Neural progenitor cell (in vitro differentiated cells): ENCODE data around the gene POU2AF1. TPM values are rescaled to one million over a fixed set of nuclear protein-coding genes. Genes with fewer than 3 reads are reported as not detected.
A peak's percentile ranks its signal among the peaks of the same experiment; 100 is the strongest.

Source experiments
- DNase-seq: peaks from one replicate; pipeline ENCODE4 v3.0.0-alpha.2; 2016; ENCODE audit warnings: low spot score
- H2AFZ ChIP-seq: fragments of 200-600 bp; sonication (generic); replicated peaks from 2 replicates; pipeline ENCODE4 v1.6.1; 2016; ENCODE audit warnings: antibody characterized with exemption
- H3F3A ChIP-seq: fragments of 200-600 bp; sonication (generic); 2 replicates; pipeline ENCODE4 v1.6.1; 2016; ENCODE audit warnings: antibody characterized with exemption, low read depth
- H3K27ac ChIP-seq: fragments of 200-600 bp; sonication (generic); 2 replicates; pipeline ENCODE4 v1.5.1; 2016; ENCODE audit warnings: mild to moderate bottlenecking
- H3K27me3 ChIP-seq: fragments of 200-600 bp; sonication (generic); 2 replicates; pipeline ENCODE4 v1.6.1; 2016; ENCODE audit warnings: mild to moderate bottlenecking, moderate library complexity
- H3K36me3 ChIP-seq: fragments of 200-600 bp; sonication (generic); 2 replicates; pipeline ENCODE4 v1.5.1; 2016
- H3K4me1 ChIP-seq: fragments of 200-600 bp; sonication (generic); 2 replicates; pipeline ENCODE4 v1.6.1; 2016; ENCODE audit warnings: mixed run types
- H3K4me2 ChIP-seq: fragments of 200-600 bp; sonication (generic); 2 replicates; pipeline ENCODE4 v1.6.1; 2016
- H3K4me3 ChIP-seq: fragments of 200-600 bp; sonication (generic); 2 replicates; pipeline ENCODE4 v1.5.1; 2016
- H3K79me2 ChIP-seq: fragments of 200-600 bp; sonication (generic); 2 replicates; pipeline ENCODE4 v1.6.1; 2016; ENCODE audit warnings: low read depth
- H3K9ac ChIP-seq: fragments of 200-600 bp; sonication (generic); 2 replicates; pipeline ENCODE4 v1.6.1; 2016
- H3K9me3 ChIP-seq: fragments of 200-600 bp; sonication (generic); 2 replicates; pipeline ENCODE4 v1.5.1; 2016; ENCODE audit warnings: low read depth
- H4K20me1 ChIP-seq: fragments of 200-600 bp; sonication (generic); 2 replicates; pipeline ENCODE4 v1.6.1; 2016; ENCODE audit warnings: low read depth
- H3K27ac Mint-ChIP-seq: 3 replicates; pipeline ENCODE4 v1.8.0; 2021; ENCODE audit warnings: mixed read lengths
- H3K27me3 Mint-ChIP-seq: 2 replicates; pipeline ENCODE4 v1.8.0; 2022; ENCODE audit warnings: low read depth, mild to moderate bottlenecking, inconsistent platforms, moderate library complexity, mixed read lengths; ENCODE audit not compliant: insufficient read depth
- H3K36me3 Mint-ChIP-seq: 3 replicates; pipeline ENCODE4 v1.8.0; 2021; ENCODE audit warnings: mixed read lengths
- H3K4me1 Mint-ChIP-seq: 3 replicates; pipeline ENCODE4 v1.8.0; 2021; ENCODE audit warnings: mixed read lengths
- H3K4me3 Mint-ChIP-seq: 3 replicates; pipeline ENCODE4 v1.8.0; 2021; ENCODE audit warnings: mild to moderate bottlenecking, moderate library complexity, mixed read lengths
- H3K9me3 Mint-ChIP-seq: 3 replicates; pipeline ENCODE4 v1.8.0; 2020; ENCODE audit warnings: mixed read lengths
- CTCF ChIP-seq: fragments of 200-600 bp; sonication (generic); IDR thresholded peaks from 2 replicates; pipeline ENCODE4 v1.5.1; 2017; ENCODE audit warnings: antibody characterized with exemption, mild to moderate bottlenecking
- EZH2 ChIP-seq: fragments of 200-600 bp; sonication (generic); IDR thresholded peaks from 2 replicates; pipeline ENCODE4 v1.6.1; 2017; ENCODE audit warnings: antibody characterized with exemption, mild to moderate bottlenecking, moderate library complexity
- EZH2phosphoT487 ChIP-seq: fragments of 200-600 bp; sonication (generic); IDR thresholded peaks from 2 replicates; pipeline ENCODE4 v1.6.1; 2017; ENCODE audit warnings: antibody characterized with exemption
- total RNA-seq: library from RNA; depleted of rRNA; stranded (reverse); fragments of >200 nt; gene quantifications from 2 replicates; pipeline ENCODE4 v1.2.3, GENCODE V29; 2015; ENCODE audit warnings: low replicate concordance

The POU2AF1 gene
- total RNA-seq, 1 donor from 2014 or later = not detected

- H3K4me1 Mint-ChIP-seq = peaks cover 37% of the 10 kb centered on the region
- H3K9me3 Mint-ChIP-seq = peaks cover 3% of the 10 kb centered on the region
- H3K4me3 Mint-ChIP-seq = no peak overlapping the region
- no peak for DNase-seq
- no peaks in the 10 kb centered on the region for H3F3A ChIP-seq
- H3K27me3 Mint-ChIP-seq = peaks cover 19% of the 10 kb centered on the region
- no peak overlapping the region for H3K9ac ChIP-seq
- H3K4me1 ChIP-seq = no peaks in the 10 kb centered on the region
- H3K4me2 ChIP-seq = no peak overlapping the region
- H3K27ac ChIP-seq = no peak overlapping the region
- no peak overlapping the region for H3K27ac Mint-ChIP-seq
- H4K20me1 ChIP-seq = no peaks in the 10 kb centered on the region
- no peak overlapping the region for H2AFZ ChIP-seq
- no peaks in the 10 kb centered on the region for H3K36me3 Mint-ChIP-seq
- no peak for TF ChIP-seq EZH2
- no peak for TF ChIP-seq EZH2phosphoT487
- TF ChIP-seq CTCF = no peak
- H3K36me3 ChIP-seq = no peaks in the 10 kb centered on the region
- H3K4me3 ChIP-seq = no peak overlapping the region
- H3K79me2 ChIP-seq = no peaks in the 10 kb centered on the region
- no peaks in the 10 kb centered on the region for H3K9me3 ChIP-seq
- H3K27me3 ChIP-seq = no peaks in the 10 kb centered on the region
Measured at GRCh38 chr11:111418436-111418787, 39.3 kb upstream of the POU2AF1 start.

- no peak for TF ChIP-seq EZH2phosphoT487
- no peak for TF ChIP-seq CTCF
- TF ChIP-seq EZH2 = no peak
- no peaks in the 10 kb centered on the region for H3K79me2 ChIP-seq
- H3K27ac ChIP-seq = no peak overlapping the region
Measured at GRCh38 chr11:111417766-111418435, 38.8 kb upstream of the POU2AF1 start.

GRCh38 chr11:111417011-111417765 is 38.1 kb upstream of the POU2AF1 start:
- Histone ChIP-seq H3K9ac (no peak overlapping the region), H3F3A (no peaks in the 10 kb centered on the region), H3K79me2 (no peaks in the 10 kb centered on the region), H3K4me3 (no peak overlapping the region), H2AFZ (no peak overlapping the region), H3K4me2 (no peak overlapping the region), H3K27ac (no peak overlapping the region), H3K36me3 (no peaks in the 10 kb centered on the region), H3K27me3 (no peaks in the 10 kb centered on the region), H3K9me3 (no peaks in the 10 kb centered on the region), H4K20me1 (no peaks in the 10 kb centered on the region), H3K4me1 (no peaks in the 10 kb centered on the region)
- DNase-seq = no peak
- TF ChIP-seq EZH2 (no peak), CTCF (no peak), EZH2phosphoT487 (no peak)
- Mint-ChIP-seq H3K36me3 (no peaks in the 10 kb centered on the region), H3K4me3 (peak overlapping the region; percentile 28), H3K9me3 (peaks cover 3% of the 10 kb centered on the region), H3K4me1 (peaks cover 37% of the 10 kb centered on the region), H3K27me3 (peaks cover 16% of the 10 kb centered on the region), H3K27ac (peak overlapping the region; percentile 75)

More at GRCh38 chr11:111417766-111418435, 38.8 kb upstream of the POU2AF1 start:
- Histone ChIP-seq H3K4me3 (no peak overlapping the region), H3K9me3 (no peaks in the 10 kb centered on the region), H3K27me3 (no peaks in the 10 kb centered on the region), H3K36me3 (no peaks in the 10 kb centered on the region), H3K4me1 (no peaks in the 10 kb centered on the region), H3K4me2 (no peak overlapping the region), H3F3A (no peaks in the 10 kb centered on the region), H3K9ac (no peak overlapping the region), H4K20me1 (no peaks in the 10 kb centered on the region), H2AFZ (no peak overlapping the region)
- Mint-ChIP-seq H3K36me3 (no peaks in the 10 kb centered on the region), H3K27me3 (peaks cover 16% of the 10 kb centered on the region), H3K4me3 (peak overlapping the region; percentile 28), H3K4me1 (peaks cover 37% of the 10 kb centered on the region), H3K27ac (peak overlapping the region; percentile 75), H3K9me3 (peaks cover 3% of the 10 kb centered on the region)
- no peak for DNase-seq
